Prostate gland (tissue), 2 donors: ENCODE results near the gene RRP8. TPM values are rescaled to one million over a fixed set of nuclear protein-coding genes. Genes with fewer than 3 reads are reported as not detected.

Experiments
- DNase-seq: peaks from one replicate; pipeline ENCODE4 v3.0.0-alpha.2; 2019; ENCODE audit warnings: low spot score
- H3K27ac ChIP-seq, 2 donors: fragments of 200-600 bp; sonication (generic); 2 replicates each; pipeline ENCODE4 v1.5.1; 2017 to 2019
- H3K27me3 ChIP-seq: fragments of 200-600 bp; sonication (generic); replicated peaks from 2 replicates; pipeline ENCODE4 v1.5.1; 2019; ENCODE audit not compliant: insufficient read depth
- H3K36me3 ChIP-seq, 2 donors: fragments of 200-600 bp; sonication (generic); 1 replicate in 1 of 2; 2 replicates in 1 of 2; pipeline versions ENCODE4 v1.5.1 to v1.8.1; 2017 to 2019
- H3K4me1 ChIP-seq: fragments of 200-600 bp; sonication (generic); replicated peaks from 2 replicates; pipeline ENCODE4 v1.5.1; 2019
- H3K4me3 ChIP-seq, 2 donors: fragments of 200-600 bp; sonication (generic); 2 replicates each; pipeline ENCODE4 v1.5.1; 2017 to 2019
- H3K9me3 ChIP-seq: fragments of 200-600 bp; sonication (generic); 2 replicates; pipeline ENCODE4 v1.5.1; 2017
- POLR2A ChIP-seq: fragments of 450-650 bp; IDR thresholded peaks from one replicate; pipeline ENCODE4 v1.6.1; 2016; ENCODE audit warnings: antibody characterized with exemption, mild to moderate bottlenecking
- POLR2AphosphoS5 ChIP-seq: sonication (generic); formaldehyde crosslinking; IDR thresholded peaks from one replicate; pipeline ENCODE4 v1.6.1; 2017; ENCODE audit warnings: antibody characterized with exemption
- WGBS: methylation state at CpG from one replicate; pipeline ENCODE4 v1.1.5; 2018; 5-methylcytosine and 5-hydroxymethylcytosine counted together
- intact Hi-C: fragments of 100-400 bp; cut with DNase I; formaldehyde crosslinking; loops from one replicate; pipeline ENCODE4 v1.14.2; 2022
- total RNA-seq, 2 donors: library from RNA; depleted of rRNA; stranded (reverse); fragments of >200 nt; gene quantifications; one replicate each; pipeline ENCODE4 v1.1.0, GENCODE V29; 2016

Gene RRP8
- total RNA-seq, 2 donors from 2014 or later: 16.4 to 16.6 TPM

GRCh38 chr11:6546735-6547134 lies 56.7 kb downstream of the RRP8 start:
- no peak for DNase-seq
- Histone ChIP-seq H3K4me1 (no peaks in the 10 kb centered on the region), H3K36me3 (no peaks in the 10 kb centered on the region), H3K27ac (no peak overlapping the region), H3K27me3 (no peaks in the 10 kb centered on the region), H3K9me3 (no peaks in the 10 kb centered on the region), H3K4me3 (no peak overlapping the region)
- TF ChIP-seq POLR2AphosphoS5: no peak
- WGBS: 98% methylated on average over 6 of the region's 8 CpGs
- intact Hi-C loops: no loop called here

DNA sequence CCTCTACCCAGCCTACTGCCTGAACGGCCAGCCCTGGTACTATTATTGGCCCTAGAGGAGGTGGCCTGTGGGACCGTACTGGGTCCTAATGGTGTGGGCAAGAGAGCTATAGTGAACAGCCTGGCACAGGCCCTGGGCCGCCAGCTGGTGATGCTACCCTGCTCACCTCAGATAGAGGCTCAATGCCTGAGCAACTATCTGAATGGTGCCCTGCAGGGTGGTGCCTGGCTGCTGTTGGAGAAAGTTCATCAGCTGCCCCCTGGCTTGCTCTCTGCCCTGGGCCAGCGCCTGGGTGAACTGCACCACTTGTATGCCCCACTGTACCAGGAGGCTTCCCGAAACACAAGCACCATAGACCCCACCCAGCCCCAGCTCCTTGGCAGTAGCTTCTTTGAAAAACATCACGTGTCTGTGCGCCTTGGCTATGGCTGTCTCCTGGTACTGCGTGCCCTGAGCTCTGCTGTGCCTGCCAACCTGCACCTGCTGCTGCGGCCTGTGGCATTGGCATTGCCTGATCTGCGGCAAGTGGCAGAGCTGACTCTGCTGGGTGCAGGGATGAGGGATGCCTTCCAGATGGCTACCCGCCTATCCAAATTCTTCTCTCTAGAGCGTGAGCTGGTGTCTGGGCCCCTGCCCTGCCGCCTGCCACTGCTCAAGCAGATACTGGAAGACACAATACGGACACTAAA lies 57.4 kb downstream of the RRP8 start:
- TF ChIP-seq POLR2A: no peak
- H3K27me3 ChIP-seq: no peaks in the 10 kb centered on the region
- no peak overlapping the region for H3K4me3 ChIP-seq
- WGBS: 95% methylated on average over 12 of the region's 14 CpGs
- H3K9me3 ChIP-seq: no peaks in the 10 kb centered on the region
- no peaks in the 10 kb centered on the region for H3K4me1 ChIP-seq
- no peak for DNase-seq
- H3K27ac ChIP-seq: no peak overlapping the region
- H3K36me3 ChIP-seq: no peaks in the 10 kb centered on the region
- intact Hi-C loops: no loop called here

Other genes starting within 250 kb of the RRP8 start
- gene SMPD1, start 213.1 kb downstream of the RRP8 start, total RNA-seq: 10 to 100 TPM; 51.7 to 59.2 TPM
- gene APBB1, start 184.5 kb downstream of the RRP8 start, total RNA-seq: 10 to 100 TPM; 35.4 to 65.5 TPM
- 1 to 10 TPM; 1.2 to 4.7 TPM for gene HPX, start 162.6 kb downstream of the RRP8 start, total RNA-seq
- 10 to 100 TPM; 20.3 to 23.7 TPM for gene TRIM3, start 129.7 kb downstream of the RRP8 start, total RNA-seq
- gene ARFIP2, start 122.3 kb downstream of the RRP8 start, total RNA-seq: 100 to 1,000 TPM in 1 of 2 donors, 10 to 100 TPM in 1; 87.3 to 110 TPM
- gene TIMM10B, start 122.1 kb downstream of the RRP8 start, total RNA-seq: 10 to 100 TPM; 29.4 to 35.6 TPM
- 10 to 100 TPM; 11.5 to 31.4 TPM for gene DNHD1, start 106.3 kb downstream of the RRP8 start, total RNA-seq
- 100 to 1,000 TPM; 172 to 195 TPM for gene ILK, start 158 bp upstream of the RRP8 start, total RNA-seq
- gene TAF10, start 8.6 kb upstream of the RRP8 start, total RNA-seq: 100 to 1,000 TPM; 130 to 193 TPM
- 100 to 1,000 TPM in 1 of 2 donors, 10 to 100 TPM in 1; 94.6 to 147 TPM for gene TPP1, start 15.8 kb upstream of the RRP8 start, total RNA-seq
- gene DCHS1, start 52.2 kb upstream of the RRP8 start, total RNA-seq: 10 to 100 TPM; 11.2 to 17.4 TPM
- gene MRPL17, start 79.7 kb upstream of the RRP8 start, total RNA-seq: 10 to 100 TPM; 18.3 to 44.6 TPM
- under 1 TPM; 0.55 to 0.91 TPM for gene OR2AG2, start 168.4 kb upstream of the RRP8 start, total RNA-seq
- gene OR2AG1, start 179.4 kb upstream of the RRP8 start, total RNA-seq: not detected
- under 1 TPM in 1 of 2 donors, not detected in 1; 0.57 TPM for gene OR6A2, start 196.1 kb upstream of the RRP8 start, total RNA-seq
- gene OR10A5, start 242.1 kb upstream of the RRP8 start, total RNA-seq: not detected